Measurements from ENCODE around the gene CEP135.
"Not testable (repeated sequence)": the region's sequence is repeated elsewhere in the genome, so short reads cannot be mapped to it uniquely, and the experiment has no call there.

Gene CEP135, protein sequence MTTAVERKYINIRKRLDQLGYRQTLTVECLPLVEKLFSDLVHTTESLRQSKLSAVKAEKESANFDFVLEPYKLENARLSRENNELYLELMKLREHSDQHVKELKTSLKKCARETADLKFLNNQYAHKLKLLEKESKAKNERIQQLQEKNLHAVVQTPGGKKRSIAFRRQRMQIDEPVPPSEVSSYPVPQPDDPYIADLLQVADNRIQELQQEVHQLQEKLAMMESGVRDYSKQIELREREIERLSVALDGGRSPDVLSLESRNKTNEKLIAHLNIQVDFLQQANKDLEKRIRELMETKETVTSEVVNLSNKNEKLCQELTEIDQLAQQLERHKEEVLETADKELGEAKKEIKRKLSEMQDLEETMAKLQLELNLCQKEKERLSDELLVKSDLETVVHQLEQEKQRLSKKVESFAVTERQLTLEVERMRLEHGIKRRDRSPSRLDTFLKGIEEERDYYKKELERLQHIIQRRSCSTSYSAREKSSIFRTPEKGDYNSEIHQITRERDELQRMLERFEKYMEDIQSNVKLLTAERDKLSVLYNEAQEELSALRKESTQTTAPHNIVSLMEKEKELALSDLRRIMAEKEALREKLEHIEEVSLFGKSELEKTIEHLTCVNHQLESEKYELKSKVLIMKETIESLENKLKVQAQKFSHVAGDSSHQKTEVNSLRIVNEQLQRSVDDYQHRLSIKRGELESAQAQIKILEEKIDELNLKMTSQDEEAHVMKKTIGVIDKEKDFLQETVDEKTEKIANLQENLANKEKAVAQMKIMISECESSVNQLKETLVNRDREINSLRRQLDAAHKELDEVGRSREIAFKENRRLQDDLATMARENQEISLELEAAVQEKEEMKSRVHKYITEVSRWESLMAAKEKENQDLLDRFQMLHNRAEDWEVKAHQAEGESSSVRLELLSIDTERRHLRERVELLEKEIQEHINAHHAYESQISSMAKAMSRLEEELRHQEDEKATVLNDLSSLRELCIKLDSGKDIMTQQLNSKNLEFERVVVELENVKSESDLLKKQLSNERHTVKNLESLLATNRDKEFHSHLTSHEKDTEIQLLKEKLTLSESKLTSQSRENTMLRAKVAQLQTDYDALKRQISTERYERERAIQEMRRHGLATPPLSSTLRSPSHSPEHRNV

GRCh38 chr4:55948726-55949481 lies at the start of gene CEP135:
CEP135 (plus strand) TSS chr4:55948945; CDS start chr4:55952131, 3,186 bp downstream.
- DNase-seq (ENCODE audit: low read depth), result peak; percentile 95

DNA sequence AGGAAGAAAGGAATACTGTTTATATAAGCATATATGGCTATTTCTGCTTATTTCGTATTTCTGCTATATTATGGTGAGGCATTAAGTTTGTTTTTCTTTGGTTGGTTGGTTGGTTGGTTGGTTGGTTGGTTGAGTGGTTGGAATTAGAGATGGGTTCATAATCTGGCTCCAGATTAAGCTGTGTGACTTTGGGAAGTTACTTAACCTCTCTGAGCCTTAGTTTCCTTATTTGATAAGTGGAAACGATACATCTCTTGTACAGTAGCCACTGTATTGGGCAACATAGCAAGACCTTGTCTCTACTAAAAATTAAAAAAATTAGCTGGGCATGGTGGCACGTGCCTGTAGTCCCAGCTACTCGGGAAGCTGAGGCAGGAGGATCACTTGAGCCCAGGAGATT lies 46.1 kb upstream of the CEP135 start:
- no peak for DNase-seq (ENCODE audit: low read depth)

DNA sequence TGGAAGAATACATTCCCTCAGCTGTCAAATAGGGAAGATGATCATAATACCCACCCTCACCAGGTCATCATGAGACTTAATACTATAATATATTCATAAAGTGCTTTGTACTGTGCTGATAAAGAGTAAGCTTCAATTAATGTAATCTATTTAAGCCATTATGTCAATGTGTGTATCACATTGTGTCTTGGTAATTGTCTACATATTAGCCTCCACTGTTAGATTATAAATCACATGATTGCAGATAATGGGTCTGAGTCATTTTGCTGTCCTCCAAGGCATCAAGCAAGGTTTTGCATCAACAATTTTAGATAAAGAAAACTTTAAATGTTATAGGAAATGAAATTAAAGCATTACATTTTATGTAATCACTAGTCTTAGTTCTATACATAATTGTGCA lies 45.2 kb upstream of the CEP135 start:
- DNase-seq (ENCODE audit: low read depth), result no peak

DNA sequence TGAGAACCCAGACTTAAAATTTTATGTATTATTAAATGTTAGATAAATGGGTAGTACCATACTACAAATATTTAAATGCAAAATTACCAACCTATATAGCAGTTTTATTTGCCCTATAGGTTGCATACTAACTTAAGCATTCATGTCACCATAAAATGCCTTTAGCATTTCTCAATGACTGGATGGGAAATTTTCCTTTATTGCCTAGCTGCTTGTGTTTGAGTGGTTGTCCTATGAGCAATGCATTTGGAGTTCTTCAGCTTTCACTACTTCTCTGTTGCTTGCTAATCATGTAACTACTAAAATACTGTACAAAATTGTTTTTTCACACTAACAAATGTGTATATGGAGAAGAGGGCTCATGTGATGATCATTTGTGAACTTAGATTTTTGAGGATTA lies 44.2 kb upstream of the CEP135 start:
- no peak for DNase-seq (ENCODE audit: low read depth)

GRCh38 chr4:55906323-55906722 lies 42.4 kb upstream of the CEP135 start:
- no peak for DNase-seq (ENCODE audit: low read depth)

DNA sequence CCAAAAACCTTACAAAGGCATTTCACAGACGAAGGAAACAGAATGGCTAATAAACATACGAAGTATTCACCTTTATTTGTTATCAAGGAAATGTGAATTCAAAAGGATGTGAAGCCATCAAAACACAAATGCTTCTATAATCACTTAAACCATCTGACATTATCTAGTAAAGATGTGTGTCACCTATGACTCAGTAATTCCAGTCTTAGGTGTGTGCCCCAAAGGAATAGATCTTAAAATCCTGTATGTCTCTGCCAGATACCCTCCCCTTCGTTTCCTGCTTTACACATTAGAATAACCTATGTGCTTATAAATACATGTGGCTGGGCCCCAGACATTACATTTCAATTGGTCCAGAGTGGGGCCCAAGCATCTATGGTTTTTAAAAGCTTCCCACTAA lies 41.8 kb upstream of the CEP135 start:
- no peak for DNase-seq (ENCODE audit: low read depth)

DNA sequence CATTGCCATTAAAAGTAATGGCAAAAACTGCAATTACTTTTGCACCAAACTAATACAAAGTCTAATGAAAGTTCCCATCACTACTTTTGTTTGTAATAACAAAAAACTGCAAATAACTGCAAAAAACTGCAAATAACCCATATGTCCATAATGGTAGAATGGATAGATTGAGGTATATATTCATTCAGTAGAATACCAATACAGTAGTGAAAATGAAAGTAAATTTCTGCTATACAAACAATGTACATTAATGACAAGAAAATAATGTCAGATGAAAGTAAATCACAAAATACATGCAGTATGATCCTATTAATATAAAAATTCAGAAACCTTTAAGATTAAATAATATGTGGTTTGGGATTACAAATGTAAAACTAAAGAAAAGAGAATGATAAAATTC lies 41.3 kb upstream of the CEP135 start:
- no peak for DNase-seq (ENCODE audit: low read depth)

GRCh38 chr4:55910140-55910539 lies 38.6 kb upstream of the CEP135 start:
- no peak for DNase-seq (ENCODE audit: low read depth)

GRCh38 chr4:55912249-55912648 lies 36.5 kb upstream of the CEP135 start:
- no peak for DNase-seq (ENCODE audit: low read depth)

GRCh38 chr4:55920571-55920970 lies 28.2 kb upstream of the CEP135 start:
- DNase-seq (ENCODE audit: low read depth), result no peak

DNA sequence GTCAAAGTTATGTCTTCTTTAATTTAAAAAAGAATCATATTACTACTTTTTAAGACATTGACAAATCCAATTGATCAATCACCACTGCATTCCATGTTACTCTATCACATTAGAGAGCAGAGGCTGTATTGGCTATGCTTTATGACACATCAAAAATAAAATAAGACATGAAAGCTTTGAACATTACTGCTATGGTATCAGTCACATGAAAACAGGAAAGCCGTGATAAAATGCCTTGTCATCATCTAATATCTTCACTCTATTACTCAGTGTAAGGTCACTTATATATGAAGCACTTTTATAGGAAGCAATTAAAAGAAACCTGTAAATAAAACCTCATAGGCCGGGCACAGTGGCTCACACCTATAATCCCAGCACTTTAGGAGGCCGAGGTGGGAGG lies 27.7 kb upstream of the CEP135 start:
- no peak for DNase-seq (ENCODE audit: low read depth)

DNA sequence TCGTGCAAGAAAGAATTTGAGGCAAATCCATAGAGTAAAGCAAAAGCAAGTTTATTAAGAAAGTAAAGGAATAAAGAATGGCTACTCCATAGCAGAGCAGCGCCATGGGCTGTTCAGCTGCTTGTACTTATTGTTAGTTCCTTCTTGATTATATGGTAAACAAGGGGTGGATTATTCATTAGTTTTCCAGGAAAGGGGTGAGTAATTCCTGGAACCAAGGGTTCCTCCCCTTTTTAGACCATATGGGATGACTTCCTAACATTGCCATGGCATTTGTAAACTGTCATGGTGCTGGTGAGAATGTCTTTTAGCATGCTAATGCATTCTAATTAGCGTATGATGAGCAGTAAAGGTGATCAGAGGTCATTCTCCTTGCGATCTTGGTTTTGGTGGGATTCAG lies 23.5 kb upstream of the CEP135 start:
- peak; percentile 11 for DNase-seq (ENCODE audit: low read depth)

GRCh38 chr4:55926610-55927009 lies 22.1 kb upstream of the CEP135 start:
- DNase-seq (ENCODE audit: low read depth), result no peak

DNA sequence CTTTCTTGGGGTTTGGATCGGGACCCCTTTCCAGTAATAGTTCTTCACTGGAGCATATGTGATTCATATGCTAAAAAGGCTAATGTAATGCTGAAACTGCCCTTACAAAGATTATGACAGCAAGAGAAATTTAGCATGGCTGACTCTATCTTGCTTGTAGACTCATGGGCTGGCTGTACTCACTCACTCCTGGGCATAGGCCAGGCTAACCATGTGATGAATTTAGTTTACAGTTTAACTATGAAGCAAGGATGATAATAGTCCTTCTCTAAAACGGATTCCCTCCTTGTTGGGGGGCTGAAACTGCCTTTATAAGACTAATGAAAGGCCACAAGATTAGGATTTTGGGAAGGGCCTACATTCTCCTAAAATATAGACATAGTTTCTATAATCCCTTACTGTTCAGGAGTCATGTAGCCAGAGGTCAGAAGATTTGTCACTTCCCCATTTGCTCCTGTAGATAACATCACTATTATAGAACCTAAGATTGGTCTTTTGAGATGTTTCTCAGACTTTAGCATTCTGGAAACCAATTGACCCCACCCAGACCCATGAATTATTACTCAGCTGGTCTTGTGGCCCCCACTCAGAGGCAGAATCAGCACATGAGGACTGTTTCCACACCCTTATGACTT lies 20.8 kb upstream of the CEP135 start:
- no peak for DNase-seq (ENCODE audit: low read depth)

DNA sequence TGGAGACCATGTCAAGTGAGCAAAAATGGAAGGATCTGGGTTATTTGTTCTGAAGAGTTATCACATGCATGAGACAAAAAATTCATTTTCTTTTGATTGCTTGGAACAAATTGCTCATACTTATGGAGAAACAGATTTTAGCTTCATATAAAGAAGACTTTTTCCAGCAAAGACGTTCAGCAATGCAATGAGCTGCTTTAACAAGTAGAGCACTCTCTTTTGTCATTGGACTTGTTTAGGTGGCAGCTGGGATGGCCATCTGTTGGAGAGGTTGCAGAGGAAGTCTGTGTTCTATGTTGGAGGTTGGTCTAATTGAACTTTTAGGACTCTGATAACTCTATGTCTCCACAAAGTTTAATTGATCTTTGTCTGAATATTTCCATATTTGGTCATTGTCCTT lies 19.9 kb upstream of the CEP135 start:
- DNase-seq (ENCODE audit: low read depth), result no peak

DNA sequence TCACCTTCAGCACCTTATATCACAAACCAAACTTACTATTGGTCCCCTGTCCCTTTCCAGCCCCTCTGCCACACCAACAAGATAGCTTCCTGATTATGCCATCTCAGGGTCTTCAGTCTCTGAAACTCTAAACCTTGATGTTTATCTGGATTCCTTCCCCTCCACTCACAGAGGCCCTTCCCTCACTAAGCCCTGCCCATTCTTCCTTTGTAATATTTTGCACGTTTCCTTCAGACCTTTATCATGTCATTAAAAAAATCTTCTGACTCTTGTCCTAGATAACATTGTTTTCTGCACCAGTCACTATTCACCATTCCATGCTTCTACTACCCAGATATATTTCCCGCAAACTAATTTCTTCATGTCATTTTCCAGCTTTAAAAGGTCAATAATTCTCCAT lies 17.7 kb upstream of the CEP135 start:
- no peak for DNase-seq (ENCODE audit: low read depth)

DNA sequence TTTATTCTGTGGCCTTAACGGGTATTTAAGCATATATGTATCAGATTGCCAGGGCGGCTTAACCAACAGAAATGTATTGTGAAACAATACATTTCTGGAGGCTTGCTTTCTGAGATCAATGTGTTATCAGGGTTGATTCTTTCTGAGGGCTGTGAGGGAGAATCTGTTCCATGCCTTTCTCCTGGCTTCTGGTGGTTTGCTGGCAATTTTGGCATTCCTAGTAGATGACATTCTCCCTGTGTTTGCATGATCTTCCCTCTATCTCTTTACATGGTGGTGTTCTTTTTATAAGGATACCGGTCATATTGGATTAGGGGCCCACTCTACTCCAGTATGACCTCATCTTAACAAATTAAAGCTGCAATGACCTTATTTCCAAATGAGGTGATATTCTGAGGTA lies 16.9 kb upstream of the CEP135 start:
- no peak for DNase-seq (ENCODE audit: low read depth)

DNA sequence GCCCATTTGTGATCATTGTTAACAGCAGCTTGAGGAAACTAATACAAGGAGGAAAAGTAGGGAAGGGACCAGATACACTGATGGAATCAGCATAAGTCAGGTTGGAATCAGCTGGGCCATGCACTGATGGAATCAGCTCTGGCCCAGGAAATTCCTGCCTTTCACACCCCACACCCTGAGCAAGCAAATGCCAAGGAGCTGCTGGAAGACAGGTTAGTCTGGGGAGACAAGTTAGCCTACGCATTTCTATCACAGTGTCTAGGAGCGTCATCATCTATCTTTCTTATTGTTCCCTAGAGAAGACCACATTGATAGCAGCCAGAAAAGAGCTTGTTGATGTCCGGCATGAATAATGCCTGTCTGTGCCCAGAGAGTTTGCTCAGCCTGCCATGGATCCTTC lies 16.2 kb upstream of the CEP135 start:
- DNase-seq (ENCODE audit: low read depth), result no peak

- no peak for DNase-seq (ENCODE audit: low read depth)
These were observed 15.1 kb upstream of the CEP135 start for GRCh38 chr4:55933611-55934010.

DNA sequence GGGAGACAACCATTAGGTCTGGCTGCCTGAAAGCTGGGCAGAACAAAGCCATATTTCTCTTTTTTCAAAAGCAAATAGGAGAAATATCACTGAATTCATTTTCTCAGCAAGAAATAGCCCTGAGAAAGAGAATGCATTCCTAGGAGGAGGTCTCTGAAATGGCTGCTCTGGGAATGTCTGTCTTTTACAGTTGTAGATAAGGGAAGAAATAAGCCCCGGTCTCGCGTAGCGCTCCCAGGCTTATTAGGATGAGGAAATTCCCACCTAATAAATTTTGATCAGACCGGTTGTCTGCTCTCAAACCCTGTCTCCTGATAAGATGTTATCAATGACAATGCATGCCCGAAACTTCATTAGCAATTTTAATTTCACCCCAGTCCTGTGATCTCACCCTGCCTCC lies 12.8 kb upstream of the CEP135 start:
- DNase-seq (ENCODE audit: low read depth), result not testable (repeated sequence)

- no peak for DNase-seq (ENCODE audit: low read depth)
These were observed 10.3 kb upstream of the CEP135 start for GRCh38 chr4:55938481-55938880.

- no peak for DNase-seq (ENCODE audit: low read depth)
These were observed 9.3 kb upstream of the CEP135 start for GRCh38 chr4:55939421-55939820.
